Fibroblast of mammary gland (primary cell): ENCODE measurements around the gene TRAK1.
A peak's percentile ranks its signal among the peaks of the same experiment; 100 is the strongest.

Experiments
- DNase-seq: peaks from one replicate; pipeline ENCODE4 v3.0.0-alpha.2; 2010; ENCODE audit warnings: low read depth
- H3K4me3 ChIP-seq: 2 replicates; pipeline ENCODE4 v1.5.1; 2011; ENCODE audit warnings: low read depth, mild to moderate bottlenecking, low read length, moderate library complexity; ENCODE audit not compliant: control insufficient read depth
- TF ChIP-seq, protein P1 (sequence below): conservative IDR thresholded peaks from 2 replicates; pipeline ENCODE4 v1.5.1; 2011; ENCODE audit warnings: low read depth, low read length, inconsistent platforms; ENCODE audit not compliant: control insufficient read depth, insufficient read depth

TRAK1 gene

DNA sequence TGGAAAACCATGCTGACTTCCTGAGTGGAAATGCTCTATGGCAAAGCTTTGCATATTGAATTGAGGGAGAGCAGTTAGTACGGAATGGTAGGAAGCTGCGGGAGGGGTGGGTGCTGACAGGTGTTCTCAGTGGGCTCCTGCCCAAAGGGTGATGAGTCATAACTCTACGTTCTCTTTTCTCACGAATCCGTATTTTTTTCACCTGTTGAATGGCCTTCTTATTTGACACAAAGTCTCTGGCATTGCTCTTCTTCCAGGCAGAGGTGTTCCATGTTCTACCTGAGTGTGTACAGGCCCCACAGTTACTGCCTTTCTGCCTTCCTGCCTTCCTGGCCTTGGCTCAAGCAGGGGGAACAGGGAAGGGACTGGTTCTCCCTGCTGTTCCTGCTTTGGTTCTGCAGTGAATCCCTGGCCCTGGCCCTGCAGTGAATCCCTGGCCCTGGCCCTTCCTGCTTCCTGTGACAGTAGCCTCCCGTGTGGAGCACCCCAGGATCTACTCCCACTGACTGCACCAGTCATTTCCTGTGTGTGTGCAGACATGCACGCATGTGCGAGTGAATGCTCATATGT lies 31.9 kb downstream of the TRAK1 start:
- peak; percentile 35 for DNase-seq
- H3K4me3 ChIP-seq, result no peak overlapping the region
- TF ChIP-seq, protein P1, sequence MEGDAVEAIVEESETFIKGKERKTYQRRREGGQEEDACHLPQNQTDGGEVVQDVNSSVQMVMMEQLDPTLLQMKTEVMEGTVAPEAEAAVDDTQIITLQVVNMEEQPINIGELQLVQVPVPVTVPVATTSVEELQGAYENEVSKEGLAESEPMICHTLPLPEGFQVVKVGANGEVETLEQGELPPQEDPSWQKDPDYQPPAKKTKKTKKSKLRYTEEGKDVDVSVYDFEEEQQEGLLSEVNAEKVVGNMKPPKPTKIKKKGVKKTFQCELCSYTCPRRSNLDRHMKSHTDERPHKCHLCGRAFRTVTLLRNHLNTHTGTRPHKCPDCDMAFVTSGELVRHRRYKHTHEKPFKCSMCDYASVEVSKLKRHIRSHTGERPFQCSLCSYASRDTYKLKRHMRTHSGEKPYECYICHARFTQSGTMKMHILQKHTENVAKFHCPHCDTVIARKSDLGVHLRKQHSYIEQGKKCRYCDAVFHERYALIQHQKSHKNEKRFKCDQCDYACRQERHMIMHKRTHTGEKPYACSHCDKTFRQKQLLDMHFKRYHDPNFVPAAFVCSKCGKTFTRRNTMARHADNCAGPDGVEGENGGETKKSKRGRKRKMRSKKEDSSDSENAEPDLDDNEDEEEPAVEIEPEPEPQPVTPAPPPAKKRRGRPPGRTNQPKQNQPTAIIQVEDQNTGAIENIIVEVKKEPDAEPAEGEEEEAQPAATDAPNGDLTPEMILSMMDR, result no peak

DNA sequence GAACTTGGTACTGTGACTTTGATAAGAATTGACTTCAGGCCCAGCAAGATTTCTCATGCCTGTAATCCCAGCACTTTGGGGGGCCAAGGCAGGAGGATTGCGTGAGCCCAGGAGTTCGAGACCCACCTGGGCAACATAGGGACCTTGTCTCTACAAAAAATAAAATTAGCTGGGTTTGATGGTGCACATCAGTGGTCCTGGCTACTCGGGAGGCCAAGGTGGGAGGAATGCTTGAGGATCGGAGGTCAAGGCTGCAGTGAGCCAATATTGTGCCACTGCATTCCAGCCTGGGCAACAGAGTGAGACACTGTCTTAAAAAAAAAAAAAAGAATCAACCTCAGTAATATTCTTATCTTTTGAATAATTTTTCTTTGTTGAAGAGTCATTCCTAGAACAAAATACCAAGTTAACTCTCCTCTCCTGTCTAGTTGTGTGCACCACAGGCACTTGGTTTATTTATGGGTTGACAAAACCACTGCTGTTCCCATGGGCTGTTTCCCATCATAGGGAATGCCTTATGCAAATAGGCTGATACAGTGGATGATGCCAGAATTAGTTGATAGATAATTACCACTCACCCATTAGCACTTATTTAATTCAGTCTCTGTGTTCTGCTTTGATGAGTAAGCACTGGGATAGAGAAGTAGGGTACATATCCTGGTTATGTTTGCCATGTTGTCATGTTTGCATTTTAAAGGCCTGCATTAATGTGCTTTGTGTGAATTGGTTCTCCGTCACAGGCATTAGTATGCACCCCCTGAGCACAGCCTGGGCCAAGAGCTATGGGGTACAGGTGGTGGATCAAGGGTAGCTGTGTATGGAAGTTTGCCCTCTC lies 32.9 kb downstream of the TRAK1 start:
- H3K4me3 ChIP-seq, result no peak overlapping the region
- DNase-seq, result no peak
- TF ChIP-seq, protein P1, result no peak

DNA sequence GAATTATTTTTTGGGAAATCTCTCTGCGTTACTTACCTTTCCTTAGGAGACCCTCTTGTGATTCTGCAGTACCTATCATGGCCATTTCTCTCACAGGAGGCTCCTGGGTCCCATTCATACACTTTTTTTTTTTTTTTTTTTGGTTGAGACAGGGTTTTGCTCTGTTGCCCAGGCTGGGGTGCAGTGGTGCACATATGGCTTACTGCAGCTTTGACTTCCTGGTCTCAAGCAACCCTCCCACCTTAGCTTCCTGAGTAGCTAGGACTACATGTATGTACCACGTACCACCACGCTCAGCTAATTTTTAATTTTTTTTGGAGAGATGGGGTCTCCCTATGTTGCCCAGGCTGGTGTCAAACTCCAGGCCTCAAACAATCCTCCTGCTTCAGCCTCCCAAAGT lies 36.1 kb downstream of the TRAK1 start:
- H3K4me3 ChIP-seq, result no peak overlapping the region
- no peak for DNase-seq
- TF ChIP-seq, protein P1, result no peak

DNA sequence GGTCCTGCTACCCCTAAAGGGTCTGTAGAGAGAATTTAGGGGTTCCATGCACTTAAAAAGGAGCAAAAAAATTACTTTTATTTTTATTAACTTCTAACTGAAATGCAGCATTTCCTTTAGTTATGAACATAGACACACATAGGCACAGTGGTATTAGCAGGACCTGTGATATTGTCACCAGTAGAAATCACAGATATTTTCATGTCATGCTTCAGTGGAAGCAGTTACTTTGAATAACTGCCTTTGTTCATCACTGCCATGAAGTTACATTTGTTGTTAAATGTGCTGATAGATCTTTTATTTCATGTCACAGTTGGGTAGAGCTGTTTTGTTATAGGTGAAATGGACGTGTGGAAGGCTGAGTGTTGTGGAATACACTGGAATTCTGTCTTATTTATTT lies 37.4 kb downstream of the TRAK1 start:
- TF ChIP-seq, protein P1, result no peak
- DNase-seq, result no peak

DNA sequence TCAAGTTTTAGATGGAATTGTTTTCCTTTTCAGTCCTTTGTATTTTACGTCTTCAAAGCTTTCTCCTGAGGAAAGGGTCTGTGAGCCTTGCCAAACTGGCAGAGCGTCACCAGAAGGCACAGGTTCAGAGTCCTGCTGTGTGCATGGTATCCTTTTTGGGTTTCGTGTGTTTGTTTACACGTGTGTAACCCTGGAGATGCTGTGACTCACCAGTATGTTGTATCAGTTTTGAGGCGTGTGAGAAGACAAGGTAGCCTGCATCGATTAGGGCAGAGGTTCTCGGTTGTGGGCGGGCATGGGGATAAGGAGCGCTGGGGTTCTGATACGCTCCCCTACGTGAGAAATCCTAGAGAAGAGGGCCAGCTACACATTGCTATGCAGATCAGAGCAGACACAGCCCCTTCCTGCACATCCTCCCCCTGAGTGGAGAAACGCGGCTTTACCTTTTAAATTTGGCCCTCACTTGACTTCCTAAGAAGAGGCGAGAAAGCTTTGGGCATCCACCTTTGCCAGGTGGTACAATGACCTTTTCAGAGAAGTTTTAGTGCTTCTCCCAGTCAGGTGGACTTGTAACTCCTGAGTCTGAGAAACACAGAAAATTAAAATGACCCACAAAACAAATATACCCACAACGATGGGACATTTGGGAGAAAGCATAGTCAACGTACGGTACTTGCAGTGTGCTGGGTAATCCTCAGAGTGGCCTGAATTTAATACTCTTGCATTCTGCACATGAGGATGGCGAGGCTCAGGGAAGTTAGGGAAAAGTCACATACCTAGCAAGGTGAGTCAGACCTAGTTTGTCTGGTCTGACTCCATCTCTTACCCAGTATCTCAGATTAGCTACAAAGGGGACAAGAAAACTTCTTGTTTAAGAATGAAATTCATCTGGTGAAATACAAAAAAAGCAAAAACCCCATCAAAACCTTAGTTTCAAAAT lies 38.1 kb downstream of the TRAK1 start:
- H3K4me3 ChIP-seq, result no peak overlapping the region
- TF ChIP-seq, protein P1, result no peak
- DNase-seq, result peak; percentile 37

More for the DNA sequence above, 37.4 kb downstream of the TRAK1 start:
- no peak overlapping the region for H3K4me3 ChIP-seq

DNA sequence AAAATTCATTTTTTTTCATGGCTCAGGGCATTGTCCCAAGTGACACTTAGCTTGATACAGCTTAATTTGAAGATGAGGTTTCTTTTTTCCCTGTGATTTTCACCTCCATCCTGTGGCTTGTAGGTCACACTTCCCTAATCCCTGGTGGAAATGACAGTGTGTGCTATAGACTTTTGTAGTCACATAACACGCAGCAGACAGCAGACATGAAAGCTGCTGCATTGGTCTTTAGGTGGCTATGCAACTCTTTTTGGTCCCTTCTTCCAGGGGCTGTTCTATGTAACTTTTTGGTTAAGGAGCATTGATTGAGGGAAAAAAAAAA lies 38.8 kb downstream of the TRAK1 start:
- H3K4me3 ChIP-seq, result no peak overlapping the region
- DNase-seq, result no peak
- TF ChIP-seq, protein P1, result no peak
